ENCODE data around the gene ZBTB7C.

Gene ZBTB7C

GRCh38 chr18:48093104-48093503 lies 316.1 kb downstream of the ZBTB7C start:
- H3K9ac ChIP-seq (ENCODE audit: insufficient read length, low read depth), result no peak overlapping the region
- no peaks in the 10 kb centered on the region for H3K9me3 ChIP-seq (ENCODE audit: insufficient read depth, low read length)
- H3K4me3 ChIP-seq (ENCODE audit: insufficient read length, low read depth), result no peak overlapping the region
- H3K27me3 ChIP-seq (ENCODE audit: insufficient read depth, insufficient read length), result no peaks in the 10 kb centered on the region
- no peak for DNase-seq (ENCODE audit: low read depth, low spot score)
- no peaks in the 10 kb centered on the region for H3K36me3 ChIP-seq (ENCODE audit: insufficient read depth, insufficient read length, low read length)
- no peak for TF ChIP-seq YY1 (IDR thresholded peaks at IDR 0.05; ENCODE audit: insufficient read depth, insufficient read length)
- TF ChIP-seq ZNF274 (IDR thresholded peaks at IDR 0.05; ENCODE audit: low read depth, low read length), result no peak
- TF ChIP-seq SUZ12 (IDR thresholded peaks at IDR 0.05; ENCODE audit: extremely low read depth, insufficient read depth, insufficient read length), result no peak
- H3K4me1 ChIP-seq (ENCODE audit: insufficient read depth, insufficient read length), result peaks cover 2% of the 10 kb centered on the region

DNA sequence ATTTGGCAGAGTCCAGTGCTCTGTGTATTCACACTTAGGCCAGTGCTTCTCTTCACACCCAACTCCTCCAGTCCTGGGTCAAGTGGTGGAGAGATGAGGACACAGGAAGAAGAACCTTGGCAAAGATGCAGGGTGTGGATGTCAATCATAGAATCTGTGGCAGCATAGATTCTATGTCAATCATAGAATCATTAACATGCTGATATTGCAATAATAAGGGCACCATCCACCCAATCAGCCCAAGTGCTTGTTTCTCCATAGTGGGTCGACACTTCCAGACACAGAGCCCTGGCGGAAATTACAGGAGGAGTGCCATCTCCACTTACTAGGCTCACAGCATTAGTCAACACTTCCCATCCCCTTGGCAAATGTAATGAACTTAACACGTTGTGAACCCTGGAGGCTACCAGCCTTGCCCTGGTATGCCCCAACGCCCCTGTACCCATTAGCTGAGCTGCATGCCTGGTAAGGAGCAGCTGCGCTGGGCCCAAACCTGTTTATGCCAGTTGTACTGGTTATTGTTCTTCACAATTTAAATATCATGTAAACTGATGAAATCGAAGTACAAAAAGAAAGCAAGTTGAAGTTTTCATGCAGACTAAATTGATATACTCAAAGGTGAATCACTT lies 317.2 kb downstream of the ZBTB7C start:
- no peak for DNase-seq (ENCODE audit: low read depth, low spot score)
- Histone ChIP-seq H3K9ac (ENCODE audit: insufficient read length, low read depth) (no peak overlapping the region), H3K36me3 (ENCODE audit: insufficient read depth, insufficient read length, low read length) (no peaks in the 10 kb centered on the region), H3K4me3 (ENCODE audit: insufficient read length, low read depth) (no peak overlapping the region), H3K9me3 (ENCODE audit: insufficient read depth, low read length) (no peaks in the 10 kb centered on the region), H3K27me3 (ENCODE audit: insufficient read depth, insufficient read length) (no peaks in the 10 kb centered on the region), H3K4me1 (ENCODE audit: insufficient read depth, insufficient read length) (peaks cover 2% of the 10 kb centered on the region)
- TF ChIP-seq SUZ12 (IDR thresholded peaks at IDR 0.05; ENCODE audit: extremely low read depth, insufficient read depth, insufficient read length), result no peak
- TF ChIP-seq YY1 (IDR thresholded peaks at IDR 0.05; ENCODE audit: insufficient read depth, insufficient read length), result no peak
- TF ChIP-seq ZNF274 (IDR thresholded peaks at IDR 0.05; ENCODE audit: low read depth, low read length), result no peak

DNA sequence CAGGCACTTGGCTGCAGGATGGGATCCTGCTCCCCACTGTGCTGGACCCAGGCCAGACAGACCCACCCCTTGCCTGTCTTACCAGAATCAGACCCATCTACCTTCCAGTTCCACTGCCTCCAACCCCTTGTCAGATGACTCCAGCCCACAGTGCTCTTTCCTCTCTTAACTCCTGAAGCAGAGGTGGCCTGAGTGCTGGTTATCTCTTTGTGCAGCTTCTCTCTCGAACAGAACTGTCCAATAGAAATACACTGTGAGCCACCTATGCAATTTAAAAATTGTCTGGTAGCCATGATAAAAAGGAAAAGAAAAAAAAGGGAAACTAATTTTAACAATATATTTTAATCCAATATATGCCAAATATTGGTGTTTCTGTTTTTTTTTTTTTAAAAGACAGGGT lies 318.5 kb downstream of the ZBTB7C start:
- H3K9me3 ChIP-seq (ENCODE audit: insufficient read depth, low read length), result no peaks in the 10 kb centered on the region

DNA sequence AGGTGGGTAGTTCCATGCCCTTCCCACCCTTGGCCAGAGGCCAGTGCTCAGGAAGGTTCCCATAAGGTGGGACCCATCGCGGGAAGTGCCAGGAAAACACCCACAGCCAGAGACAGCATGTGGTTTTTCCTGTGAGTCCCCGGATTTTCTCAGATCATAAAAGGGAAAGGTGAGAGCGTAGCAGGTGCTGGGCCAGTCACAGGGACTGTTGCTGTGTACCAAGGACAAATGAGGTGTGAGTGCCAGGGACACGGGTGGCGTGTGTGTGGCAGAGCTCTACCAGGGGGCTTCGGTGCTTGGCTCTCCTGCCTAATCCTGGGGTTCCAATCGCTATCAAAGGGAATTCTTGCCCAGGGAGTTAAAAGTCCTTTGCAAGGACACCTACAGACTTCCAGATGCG lies 319.2 kb downstream of the ZBTB7C start:
- TF ChIP-seq ZNF274 (IDR thresholded peaks at IDR 0.05; ENCODE audit: low read depth, low read length) (no peak), SUZ12 (IDR thresholded peaks at IDR 0.05; ENCODE audit: extremely low read depth, insufficient read depth, insufficient read length) (no peak), YY1 (IDR thresholded peaks at IDR 0.05; ENCODE audit: insufficient read depth, insufficient read length) (no peak)
- peaks cover 2% of the 10 kb centered on the region for H3K4me1 ChIP-seq (ENCODE audit: insufficient read depth, insufficient read length)
- no peak overlapping the region for H3K9ac ChIP-seq (ENCODE audit: insufficient read length, low read depth)
- DNase-seq (ENCODE audit: low read depth, low spot score), result no peak
- no peaks in the 10 kb centered on the region for H3K9me3 ChIP-seq (ENCODE audit: insufficient read depth, low read length)
- H3K36me3 ChIP-seq (ENCODE audit: insufficient read depth, insufficient read length, low read length), result no peaks in the 10 kb centered on the region
- no peak overlapping the region for H3K4me3 ChIP-seq (ENCODE audit: insufficient read length, low read depth)
- no peaks in the 10 kb centered on the region for H3K27me3 ChIP-seq (ENCODE audit: insufficient read depth, insufficient read length)

More for the DNA sequence above, 318.5 kb downstream of the ZBTB7C start:
- no peak for TF ChIP-seq SUZ12 (IDR thresholded peaks at IDR 0.05; ENCODE audit: extremely low read depth, insufficient read depth, insufficient read length)
- no peak for TF ChIP-seq ZNF274 (IDR thresholded peaks at IDR 0.05; ENCODE audit: low read depth, low read length)
- TF ChIP-seq YY1 (IDR thresholded peaks at IDR 0.05; ENCODE audit: insufficient read depth, insufficient read length), result no peak
- Histone ChIP-seq H3K9ac (ENCODE audit: insufficient read length, low read depth) (no peak overlapping the region), H3K4me1 (ENCODE audit: insufficient read depth, insufficient read length) (peaks cover 2% of the 10 kb centered on the region), H3K27me3 (ENCODE audit: insufficient read depth, insufficient read length) (no peaks in the 10 kb centered on the region), H3K4me3 (ENCODE audit: insufficient read length, low read depth) (no peak overlapping the region), H3K36me3 (ENCODE audit: insufficient read depth, insufficient read length, low read length) (no peaks in the 10 kb centered on the region)
- no peak for DNase-seq (ENCODE audit: low read depth, low spot score)

GRCh38 chr18:48085781-48086487 lies 323.2 kb downstream of the ZBTB7C start:
- no peak for TF ChIP-seq YY1 (IDR thresholded peaks at IDR 0.05; ENCODE audit: insufficient read depth, insufficient read length)
- TF ChIP-seq ZNF274 (IDR thresholded peaks at IDR 0.05; ENCODE audit: low read depth, low read length), result no peak
- no peak for TF ChIP-seq SUZ12 (IDR thresholded peaks at IDR 0.05; ENCODE audit: extremely low read depth, insufficient read depth, insufficient read length)
- H3K4me3 ChIP-seq (ENCODE audit: insufficient read length, low read depth), result no peak overlapping the region
- no peak for DNase-seq (ENCODE audit: low read depth, low spot score)
- no peaks in the 10 kb centered on the region for H3K27me3 ChIP-seq (ENCODE audit: insufficient read depth, insufficient read length)
- H3K9ac ChIP-seq (ENCODE audit: insufficient read length, low read depth), result no peak overlapping the region
- no peaks in the 10 kb centered on the region for H3K36me3 ChIP-seq (ENCODE audit: insufficient read depth, insufficient read length, low read length)
- H3K4me1 ChIP-seq (ENCODE audit: insufficient read depth, insufficient read length), result peaks cover 2% of the 10 kb centered on the region
- no peaks in the 10 kb centered on the region for H3K9me3 ChIP-seq (ENCODE audit: insufficient read depth, low read length)

DNA sequence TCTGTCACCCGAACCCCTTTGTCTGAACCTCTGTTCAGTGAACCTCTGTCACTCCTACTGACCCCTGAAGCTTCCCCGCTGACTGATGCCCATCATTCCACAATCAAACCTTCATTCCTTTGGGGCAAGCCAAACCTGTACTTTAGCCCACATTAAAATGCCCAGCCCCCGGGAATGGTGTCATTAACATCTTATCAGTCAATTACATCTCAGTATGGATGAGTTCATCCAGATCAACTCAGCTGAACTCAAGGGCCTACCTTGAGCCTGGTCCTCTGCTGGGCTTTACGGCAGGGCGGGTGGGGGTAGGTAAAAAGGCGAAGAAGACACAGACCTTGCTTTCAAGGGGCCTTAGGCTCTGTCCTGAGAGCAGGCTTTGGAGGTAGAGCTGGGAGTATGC lies 324.3 kb downstream of the ZBTB7C start:
- Histone ChIP-seq H3K4me3 (ENCODE audit: insufficient read length, low read depth) (no peak overlapping the region), H3K4me1 (ENCODE audit: insufficient read depth, insufficient read length) (peaks cover 7% of the 10 kb centered on the region), H3K9ac (ENCODE audit: insufficient read length, low read depth) (no peak overlapping the region), H3K27me3 (ENCODE audit: insufficient read depth, insufficient read length) (no peaks in the 10 kb centered on the region), H3K36me3 (ENCODE audit: insufficient read depth, insufficient read length, low read length) (no peaks in the 10 kb centered on the region), H3K9me3 (ENCODE audit: insufficient read depth, low read length) (no peaks in the 10 kb centered on the region)
- DNase-seq (ENCODE audit: low read depth, low spot score), result no peak
- TF ChIP-seq ZNF274 (IDR thresholded peaks at IDR 0.05; ENCODE audit: low read depth, low read length), result no peak
- no peak for TF ChIP-seq YY1 (IDR thresholded peaks at IDR 0.05; ENCODE audit: insufficient read depth, insufficient read length)
- TF ChIP-seq SUZ12 (IDR thresholded peaks at IDR 0.05; ENCODE audit: extremely low read depth, insufficient read depth, insufficient read length), result no peak

DNA sequence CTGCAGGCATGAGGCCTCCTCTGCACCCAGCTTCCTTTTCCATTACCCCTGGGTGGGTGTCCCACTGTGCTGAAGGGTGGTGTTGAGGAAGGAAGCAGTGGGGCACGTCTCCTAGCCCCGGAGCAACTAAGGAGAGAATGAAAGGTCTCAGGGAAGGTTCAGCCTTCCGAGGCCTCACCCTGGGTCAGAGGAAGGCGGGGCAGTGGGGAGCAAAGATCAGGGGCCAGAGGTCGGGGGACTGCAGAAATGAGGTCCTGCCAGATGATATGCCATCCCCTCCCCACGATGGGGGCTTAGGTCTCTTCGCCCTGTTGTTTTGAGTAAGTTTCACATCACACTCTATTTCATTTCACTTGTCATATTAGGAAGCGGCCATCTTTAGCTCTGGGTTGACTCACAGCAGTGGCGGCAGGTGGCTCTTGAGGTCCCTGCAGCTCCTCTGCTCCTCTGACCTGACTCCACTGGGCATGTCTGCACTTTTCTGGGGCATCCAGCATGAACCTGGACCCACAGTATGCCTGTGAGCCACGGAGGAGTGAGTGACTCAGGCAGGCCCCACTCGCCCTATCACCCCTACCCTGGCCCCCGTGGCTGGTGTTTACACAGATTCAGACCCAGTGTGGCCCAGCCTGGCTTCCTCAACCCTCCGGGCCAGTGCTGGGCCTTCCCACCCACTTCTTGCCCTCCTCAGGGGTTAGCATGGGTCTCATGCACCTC lies 325.0 kb downstream of the ZBTB7C start:
- Histone ChIP-seq H3K4me1 (ENCODE audit: insufficient read depth, insufficient read length) (peaks cover 9% of the 10 kb centered on the region), H3K27me3 (ENCODE audit: insufficient read depth, insufficient read length) (no peaks in the 10 kb centered on the region), H3K36me3 (ENCODE audit: insufficient read depth, insufficient read length, low read length) (no peaks in the 10 kb centered on the region), H3K4me3 (ENCODE audit: insufficient read length, low read depth) (no peak overlapping the region), H3K9me3 (ENCODE audit: insufficient read depth, low read length) (no peaks in the 10 kb centered on the region), H3K9ac (ENCODE audit: insufficient read length, low read depth) (no peak overlapping the region)
- DNase-seq (ENCODE audit: low read depth, low spot score), result no peak
- TF ChIP-seq YY1 (IDR thresholded peaks at IDR 0.05; ENCODE audit: insufficient read depth, insufficient read length), result no peak
- no peak for TF ChIP-seq ZNF274 (IDR thresholded peaks at IDR 0.05; ENCODE audit: low read depth, low read length)
- TF ChIP-seq SUZ12 (IDR thresholded peaks at IDR 0.05; ENCODE audit: extremely low read depth, insufficient read depth, insufficient read length), result no peak

Data from NT2/D1 (cell line).